ENCODE results near the gene TASOR2.
A peak's percentile ranks its signal among the peaks of the same experiment; 100 is the strongest.

The TASOR2 gene

DNA sequence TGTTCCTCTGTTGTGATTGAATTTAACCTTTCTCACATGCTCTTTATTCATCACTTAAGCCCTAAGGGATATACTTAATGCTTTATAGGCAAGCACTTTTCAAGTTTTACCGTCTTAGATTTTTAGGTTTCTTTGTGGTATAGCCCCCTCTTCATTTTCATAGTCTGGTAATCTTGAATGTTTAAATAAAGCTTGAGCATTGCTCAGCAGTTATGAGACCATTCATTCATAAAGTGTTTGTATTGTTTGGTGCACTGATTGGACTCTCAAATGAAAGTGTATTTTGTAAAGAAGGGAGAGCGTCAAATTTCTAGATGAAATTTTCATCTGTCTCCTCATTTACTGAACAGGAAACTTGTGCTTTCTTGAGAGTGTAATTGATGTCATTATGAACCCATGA lies 25.2 kb downstream of the TASOR2 start:
- H3K4me3 ChIP-seq (ENCODE audit: low read depth, low read length): no peak overlapping the region
- H3K9me3 ChIP-seq (ENCODE audit: control insufficient read depth, low read length): no peaks in the 10 kb centered on the region
- no peaks in the 10 kb centered on the region for H3K4me1 ChIP-seq
- no peak overlapping the region for H2AFZ ChIP-seq
- no peak overlapping the region for H3K27ac ChIP-seq
- H3K9ac ChIP-seq: no peak overlapping the region
- no peak overlapping the region for H3K4me2 ChIP-seq (ENCODE audit: low read length)
- TF ChIP-seq, protein P1, sequence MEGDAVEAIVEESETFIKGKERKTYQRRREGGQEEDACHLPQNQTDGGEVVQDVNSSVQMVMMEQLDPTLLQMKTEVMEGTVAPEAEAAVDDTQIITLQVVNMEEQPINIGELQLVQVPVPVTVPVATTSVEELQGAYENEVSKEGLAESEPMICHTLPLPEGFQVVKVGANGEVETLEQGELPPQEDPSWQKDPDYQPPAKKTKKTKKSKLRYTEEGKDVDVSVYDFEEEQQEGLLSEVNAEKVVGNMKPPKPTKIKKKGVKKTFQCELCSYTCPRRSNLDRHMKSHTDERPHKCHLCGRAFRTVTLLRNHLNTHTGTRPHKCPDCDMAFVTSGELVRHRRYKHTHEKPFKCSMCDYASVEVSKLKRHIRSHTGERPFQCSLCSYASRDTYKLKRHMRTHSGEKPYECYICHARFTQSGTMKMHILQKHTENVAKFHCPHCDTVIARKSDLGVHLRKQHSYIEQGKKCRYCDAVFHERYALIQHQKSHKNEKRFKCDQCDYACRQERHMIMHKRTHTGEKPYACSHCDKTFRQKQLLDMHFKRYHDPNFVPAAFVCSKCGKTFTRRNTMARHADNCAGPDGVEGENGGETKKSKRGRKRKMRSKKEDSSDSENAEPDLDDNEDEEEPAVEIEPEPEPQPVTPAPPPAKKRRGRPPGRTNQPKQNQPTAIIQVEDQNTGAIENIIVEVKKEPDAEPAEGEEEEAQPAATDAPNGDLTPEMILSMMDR (IDR thresholded peaks at IDR 0.05): no peak
- peaks cover 9% of the 10 kb centered on the region for H3K79me2 ChIP-seq
- H3K27me3 ChIP-seq (ENCODE audit: control insufficient read depth, insufficient read depth, low read length): no peaks in the 10 kb centered on the region
- H3K36me3 ChIP-seq (ENCODE audit: control insufficient read depth, insufficient read depth, low read length): no peaks in the 10 kb centered on the region

DNA sequence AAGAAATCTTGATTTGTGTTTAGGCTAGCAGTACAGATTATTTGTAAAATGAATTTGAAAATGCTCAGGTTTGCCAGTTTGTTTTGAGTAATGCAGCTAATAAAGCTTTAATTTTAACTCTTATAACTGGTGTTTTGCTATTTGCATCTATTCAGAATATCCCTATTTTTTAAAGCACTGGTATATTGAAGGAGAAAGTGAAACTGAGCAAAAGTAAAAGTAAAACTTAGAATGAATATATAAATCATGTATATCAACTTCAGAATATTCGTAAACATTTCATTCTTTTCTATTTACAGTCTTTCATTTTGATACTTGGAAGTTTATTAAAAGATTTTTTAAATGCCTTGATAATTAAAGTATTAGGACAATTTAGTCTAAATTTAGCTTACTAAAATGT lies 26.2 kb downstream of the TASOR2 start:
- H3K9ac ChIP-seq: no peak overlapping the region
- H2AFZ ChIP-seq: no peak overlapping the region
- peaks cover 12% of the 10 kb centered on the region for H3K79me2 ChIP-seq
- no peaks in the 10 kb centered on the region for H3K27me3 ChIP-seq (ENCODE audit: control insufficient read depth, insufficient read depth, low read length)
- no peak overlapping the region for H3K27ac ChIP-seq
- H3K9me3 ChIP-seq (ENCODE audit: control insufficient read depth, low read length): no peaks in the 10 kb centered on the region
- no peaks in the 10 kb centered on the region for H3K4me1 ChIP-seq
- no peaks in the 10 kb centered on the region for H3K36me3 ChIP-seq (ENCODE audit: control insufficient read depth, insufficient read depth, low read length)
- no peak overlapping the region for H3K4me2 ChIP-seq (ENCODE audit: low read length)
- TF ChIP-seq, protein P1 (IDR thresholded peaks at IDR 0.05): no peak
- H3K4me3 ChIP-seq (ENCODE audit: low read depth, low read length): no peak overlapping the region

DNA sequence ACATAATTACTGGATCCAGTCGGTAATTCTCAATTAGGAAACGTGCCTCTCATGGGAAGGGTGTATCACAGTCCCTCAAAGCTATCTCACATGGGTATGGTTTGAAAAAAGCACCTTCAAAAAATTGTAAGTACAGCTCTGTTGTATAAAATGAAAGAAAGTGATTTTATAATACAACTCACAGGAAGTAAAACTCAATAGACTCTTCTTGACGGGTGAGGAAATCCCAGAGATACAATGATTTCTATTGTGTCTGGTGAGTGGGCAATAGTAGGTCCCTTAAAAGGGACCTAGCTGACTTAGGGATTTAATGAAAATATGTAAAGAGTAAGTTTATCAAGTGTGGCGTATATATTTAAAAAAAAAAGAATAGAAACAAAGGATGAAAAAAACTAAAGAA lies 27.0 kb downstream of the TASOR2 start:
- peaks cover 12% of the 10 kb centered on the region for H3K79me2 ChIP-seq
- TF ChIP-seq, protein P1 (IDR thresholded peaks at IDR 0.05): no peak
- no peak overlapping the region for H3K27ac ChIP-seq
- no peak overlapping the region for H2AFZ ChIP-seq
- no peak overlapping the region for H3K9ac ChIP-seq
- no peaks in the 10 kb centered on the region for H3K9me3 ChIP-seq (ENCODE audit: control insufficient read depth, low read length)
- peak overlapping the region; percentile 15 for H3K4me2 ChIP-seq (ENCODE audit: low read length)
- no peaks in the 10 kb centered on the region for H3K27me3 ChIP-seq (ENCODE audit: control insufficient read depth, insufficient read depth, low read length)
- no peaks in the 10 kb centered on the region for H3K36me3 ChIP-seq (ENCODE audit: control insufficient read depth, insufficient read depth, low read length)
- no peaks in the 10 kb centered on the region for H3K4me1 ChIP-seq
- peak overlapping the region; percentile 11 for H3K4me3 ChIP-seq (ENCODE audit: low read depth, low read length)

DNA sequence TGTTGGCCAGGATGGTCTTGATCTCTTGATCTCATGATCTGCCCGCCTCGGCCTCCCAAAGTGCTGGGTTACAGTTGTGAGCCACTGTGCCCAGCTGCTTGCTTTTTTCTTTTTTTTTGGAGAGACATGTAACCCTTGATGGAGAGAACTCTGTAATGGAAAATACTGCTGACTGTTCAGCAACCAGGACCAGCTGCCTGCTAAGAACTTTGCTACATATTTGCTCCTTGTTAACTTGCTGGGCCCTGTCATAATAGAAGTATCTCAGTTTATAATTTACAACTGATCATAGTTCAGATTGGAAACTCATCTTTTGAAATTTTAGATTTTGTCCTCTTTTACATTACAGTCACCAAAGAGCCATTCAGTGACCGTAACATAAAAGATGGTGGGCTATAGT lies 34.9 kb downstream of the TASOR2 start:
- Histone ChIP-seq H3K36me3 (ENCODE audit: control insufficient read depth, insufficient read depth, low read length) (no peaks in the 10 kb centered on the region), H3K9me3 (ENCODE audit: control insufficient read depth, low read length) (no peaks in the 10 kb centered on the region), H2AFZ (no peak overlapping the region), H3K27me3 (ENCODE audit: control insufficient read depth, insufficient read depth, low read length) (no peaks in the 10 kb centered on the region), H3K4me2 (ENCODE audit: low read length) (no peak overlapping the region), H3K9ac (no peak overlapping the region), H3K4me3 (ENCODE audit: low read depth, low read length) (no peak overlapping the region), H3K4me1 (no peaks in the 10 kb centered on the region), H3K79me2 (peaks cover 17% of the 10 kb centered on the region), H3K27ac (no peak overlapping the region)
- TF ChIP-seq, protein P1 (IDR thresholded peaks at IDR 0.05): no peak

DNA sequence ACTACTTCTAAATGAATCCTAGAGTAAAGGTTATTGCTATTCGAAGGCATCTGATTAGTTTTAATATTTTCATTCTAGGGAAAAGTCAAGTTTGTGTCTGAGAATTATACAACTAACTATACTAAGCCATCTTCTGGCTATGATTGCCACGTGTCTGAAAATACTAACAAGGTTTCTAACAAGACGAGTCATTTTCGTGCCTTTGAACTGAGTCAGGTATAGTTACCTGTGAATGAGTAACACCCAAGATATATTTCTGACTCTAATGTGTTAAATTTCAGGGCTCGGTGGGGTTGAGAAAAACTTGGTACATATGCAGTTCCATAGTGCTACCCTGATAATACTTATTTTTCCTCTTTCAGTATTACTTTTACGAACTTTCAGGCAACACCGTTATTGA lies 35.5 kb downstream of the TASOR2 start:
- no peaks in the 10 kb centered on the region for H3K36me3 ChIP-seq (ENCODE audit: control insufficient read depth, insufficient read depth, low read length)
- no peak overlapping the region for H3K4me3 ChIP-seq (ENCODE audit: low read depth, low read length)
- TF ChIP-seq, protein P1 (IDR thresholded peaks at IDR 0.05): no peak
- no peaks in the 10 kb centered on the region for H3K9me3 ChIP-seq (ENCODE audit: control insufficient read depth, low read length)
- H3K9ac ChIP-seq: no peak overlapping the region
- no peak overlapping the region for H3K27ac ChIP-seq
- no peak overlapping the region for H3K4me2 ChIP-seq (ENCODE audit: low read length)
- H3K27me3 ChIP-seq (ENCODE audit: control insufficient read depth, insufficient read depth, low read length): no peaks in the 10 kb centered on the region
- H3K4me1 ChIP-seq: no peaks in the 10 kb centered on the region
- H2AFZ ChIP-seq: no peak overlapping the region
- peaks cover 16% of the 10 kb centered on the region for H3K79me2 ChIP-seq

Data from parathyroid adenoma (tissue), 2 donors.